MV-4-11 (cell line): ENCODE measurements around the gene XAF1.
"Not testable (repeated sequence)": the region's sequence is repeated elsewhere in the genome, so short reads cannot be mapped to it uniquely, and the experiment has no call there.

Source experiments
- DNase-seq: peaks from one replicate; lab custom pipeline; 2025; lab: John Stamatoyannopoulos, UW

XAF1 gene

DNA sequence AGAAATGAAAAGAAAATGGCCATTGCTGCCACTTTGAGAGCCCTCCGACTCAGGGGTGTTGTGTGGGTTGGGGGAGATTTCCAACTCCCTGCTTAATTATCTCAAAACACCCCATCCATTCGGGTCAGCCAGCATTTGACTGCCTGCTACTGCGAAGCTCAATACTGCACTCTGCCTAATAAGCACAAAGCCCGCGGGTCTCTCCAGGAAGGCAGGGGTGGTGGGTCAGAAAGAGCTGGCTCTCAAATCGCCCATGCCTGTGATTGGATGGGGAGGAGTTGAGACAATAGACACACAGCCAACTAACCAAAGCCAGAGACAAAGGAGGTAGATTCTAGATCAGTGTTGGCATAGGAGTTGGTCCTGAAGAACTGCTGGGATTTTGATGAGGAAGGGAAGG, 2.3 kb upstream of the XAF1 start:
- DNase-seq, result no peak

DNA sequence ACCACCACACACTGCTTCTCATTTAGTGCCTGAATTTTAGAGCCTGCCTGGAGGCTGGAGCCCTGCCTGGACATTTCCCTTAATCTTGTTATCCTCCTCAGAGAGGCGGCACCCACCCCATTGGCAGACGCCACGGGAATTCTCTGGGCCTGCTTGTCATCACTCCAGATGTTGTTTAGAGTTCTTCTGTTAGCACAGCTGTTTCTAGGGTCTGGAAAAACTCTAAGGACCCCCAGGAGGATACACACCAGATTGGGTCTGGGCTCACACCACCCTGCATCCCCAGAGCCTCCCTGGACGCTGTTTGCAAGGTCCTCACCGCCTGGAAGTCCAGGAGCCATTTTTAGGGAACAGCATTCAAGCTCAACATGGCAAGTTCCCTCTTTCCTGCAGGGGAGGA, 565 bp upstream of the XAF1 start:
- no peak for DNase-seq

DNA sequence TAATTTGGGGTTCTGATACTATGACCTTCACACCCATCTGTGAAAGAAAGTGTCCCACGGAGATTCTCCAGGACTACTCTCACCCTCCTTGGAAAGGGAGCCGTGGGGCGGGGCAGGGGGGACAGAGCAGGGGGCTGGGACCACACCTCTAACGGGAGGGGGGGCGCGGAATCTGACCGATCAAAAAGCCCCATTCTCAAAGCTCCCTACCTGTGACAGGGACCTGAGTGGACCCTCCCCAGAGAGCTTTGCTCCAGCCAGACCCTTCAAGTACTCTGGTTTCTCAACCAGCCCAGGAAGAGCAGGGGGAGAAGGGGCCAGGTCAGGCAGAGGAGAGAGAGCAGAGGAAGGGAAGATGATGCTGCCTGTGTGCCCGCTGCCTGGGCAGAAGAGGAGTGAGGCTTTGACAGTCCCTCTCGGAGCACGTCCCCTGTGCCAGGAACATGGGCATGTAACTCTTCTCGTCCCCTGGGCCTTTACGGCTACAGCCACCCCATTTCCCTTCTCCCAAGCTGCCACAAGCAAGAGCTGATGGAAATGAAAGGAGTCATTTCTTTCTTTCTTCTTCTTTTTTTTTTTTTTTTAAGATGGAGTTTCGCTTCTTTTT, 682 bp downstream of the XAF1 start:
- DNase-seq, result peak; percentile 12

DNA sequence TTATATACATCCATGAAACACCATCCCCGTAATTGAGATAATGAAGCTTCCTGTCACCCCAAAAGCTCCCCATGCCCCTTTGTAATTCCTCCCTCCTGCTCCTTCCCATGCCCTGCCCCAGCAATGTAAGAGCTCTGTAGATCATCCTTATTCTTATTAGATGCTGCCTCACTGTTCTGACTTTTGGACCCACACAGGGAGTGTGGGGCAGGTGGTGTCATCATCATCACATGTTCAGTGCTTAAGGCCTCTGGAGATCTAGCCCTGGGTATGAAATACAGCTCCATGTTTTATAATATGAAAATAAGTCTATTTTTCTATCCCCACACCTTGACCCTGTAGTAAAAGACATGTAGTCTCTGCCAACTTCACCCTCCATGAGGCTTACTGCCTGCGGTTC, 1.9 kb downstream of the XAF1 start:
- no peak for DNase-seq

DNA sequence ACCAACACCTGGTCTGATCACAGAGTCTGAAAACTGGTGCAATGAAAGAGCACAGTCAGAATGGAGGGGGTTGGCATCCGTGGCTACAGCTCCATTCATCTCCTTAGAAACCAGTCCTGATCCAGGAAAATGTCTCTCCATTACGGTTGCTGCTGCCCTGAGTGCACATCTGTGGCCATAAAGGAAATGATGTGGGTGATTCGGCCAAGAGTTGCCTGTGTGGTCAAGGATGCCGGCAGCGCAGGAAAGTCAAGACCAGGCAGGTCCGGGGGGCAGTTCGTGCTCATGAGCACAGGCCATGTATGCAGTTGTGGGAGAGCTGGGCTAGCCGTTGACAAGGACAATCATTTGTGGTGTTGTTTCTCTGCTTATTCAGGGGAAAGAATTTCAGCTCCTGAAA, 5.9 kb downstream of the XAF1 start:
- no peak for DNase-seq

DNA sequence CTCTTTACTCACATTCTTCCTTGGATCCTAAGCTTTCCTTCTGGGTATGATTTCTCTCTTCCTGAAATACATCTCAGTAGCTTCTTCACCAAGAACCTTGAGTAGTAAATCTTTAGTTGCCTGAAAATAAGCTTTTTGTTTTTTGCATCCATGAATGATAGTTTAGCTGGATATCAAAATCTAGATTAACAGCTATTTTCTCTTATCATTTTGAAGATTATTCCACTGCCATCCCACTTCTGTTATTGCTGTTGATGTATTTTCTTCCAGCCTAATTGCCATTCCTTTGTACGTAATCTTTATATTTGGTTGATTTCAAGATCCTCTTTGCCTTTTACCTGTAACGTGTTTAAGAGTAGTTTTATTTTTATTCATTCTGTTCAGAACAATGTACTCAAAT, 12.6 kb downstream of the XAF1 start:
- no peak for DNase-seq

DNA sequence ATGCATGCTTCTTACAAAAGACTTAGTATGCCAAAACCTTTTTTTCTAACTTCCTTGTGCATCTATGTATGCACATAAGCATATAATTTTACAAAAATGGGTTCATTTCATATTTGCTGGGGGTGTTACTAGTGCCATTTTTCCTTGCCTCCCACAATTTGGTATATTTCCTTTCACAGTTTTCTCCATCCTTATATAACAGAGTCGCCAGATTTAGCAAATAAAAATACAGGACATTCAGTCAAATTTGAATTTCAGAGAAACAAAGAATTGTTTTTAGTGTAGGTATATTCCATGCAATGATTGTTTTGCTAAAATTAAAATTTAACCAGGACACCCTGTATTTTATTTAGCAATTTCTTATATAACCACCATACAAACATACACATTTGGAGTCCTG, 16.2 kb downstream of the XAF1 start:
- DNase-seq, result no peak

DNA sequence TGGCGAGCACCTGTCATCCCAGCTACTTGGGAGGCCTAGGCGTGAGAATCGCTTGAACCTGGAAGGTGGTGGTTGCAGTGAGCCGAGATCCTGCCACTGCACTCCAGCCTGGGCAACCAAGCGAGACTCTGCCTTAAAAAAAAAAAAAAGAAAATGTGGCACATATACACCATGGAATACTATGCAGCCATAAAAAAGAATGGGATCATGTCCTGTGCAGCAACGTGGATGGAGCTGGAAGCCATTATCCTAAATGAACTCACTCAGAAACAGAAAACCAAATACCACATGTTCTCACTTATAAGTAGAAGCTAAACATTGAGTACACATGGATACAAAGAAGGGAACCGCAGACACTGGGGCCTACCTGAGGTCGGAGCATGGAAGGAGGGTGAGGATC, 19.1 kb downstream of the XAF1 start:
- DNase-seq, result not testable (repeated sequence)

DNA sequence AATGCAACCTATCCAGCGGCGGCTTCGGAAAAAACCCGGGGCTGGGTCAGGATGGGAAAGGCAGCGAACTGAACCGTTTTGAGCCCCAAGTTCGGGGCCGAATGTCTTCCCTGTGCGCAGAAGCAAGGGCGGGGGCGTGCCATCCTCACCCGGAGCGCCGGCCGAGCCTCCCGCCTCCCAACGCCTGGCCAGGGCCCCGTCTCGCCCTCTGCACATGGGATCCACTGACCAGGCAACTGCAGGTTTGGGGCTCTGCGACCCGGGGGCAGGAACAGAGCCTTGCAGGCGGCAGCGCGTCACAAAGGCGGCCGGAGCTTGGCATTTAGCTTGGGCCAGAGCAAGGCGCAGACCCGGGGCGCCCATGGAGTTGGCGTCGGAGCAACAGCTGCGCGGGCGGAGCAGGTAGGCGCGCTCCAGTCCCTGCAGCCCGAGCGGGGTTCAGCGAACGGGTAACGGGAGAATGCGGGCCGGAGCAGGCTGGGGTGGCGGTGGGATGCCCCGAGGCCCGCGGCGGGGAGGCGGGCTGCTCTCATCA, 20.1 kb downstream of the XAF1 start, which contains the start of gene FBXO39:
TSS of gene FBXO39 (plus strand) at position 345 of the 535 bp plus-strand sequence. CDS start 3,654 bp downstream, outside the sequence.
- no peak for DNase-seq

DNA sequence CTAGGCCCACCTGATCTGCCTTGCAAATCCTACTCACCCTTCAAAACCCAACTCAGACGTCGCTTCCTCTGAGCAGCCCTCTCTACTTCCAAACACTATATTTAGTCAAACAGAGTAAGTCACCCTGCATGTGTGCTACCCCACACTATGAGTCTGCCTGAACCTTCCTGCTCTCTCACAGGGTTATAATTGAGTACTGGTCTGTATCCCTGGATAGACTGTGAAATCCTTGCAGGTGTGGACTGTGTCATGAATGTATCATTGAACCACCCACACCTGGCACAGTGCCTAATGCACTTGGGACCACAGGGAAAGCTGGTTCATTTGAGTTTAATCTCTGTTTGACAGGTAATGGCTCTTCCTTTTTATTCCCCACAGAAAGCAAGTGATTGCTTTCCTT, 23.6 kb downstream of the XAF1 start:
- DNase-seq, result no peak

DNA sequence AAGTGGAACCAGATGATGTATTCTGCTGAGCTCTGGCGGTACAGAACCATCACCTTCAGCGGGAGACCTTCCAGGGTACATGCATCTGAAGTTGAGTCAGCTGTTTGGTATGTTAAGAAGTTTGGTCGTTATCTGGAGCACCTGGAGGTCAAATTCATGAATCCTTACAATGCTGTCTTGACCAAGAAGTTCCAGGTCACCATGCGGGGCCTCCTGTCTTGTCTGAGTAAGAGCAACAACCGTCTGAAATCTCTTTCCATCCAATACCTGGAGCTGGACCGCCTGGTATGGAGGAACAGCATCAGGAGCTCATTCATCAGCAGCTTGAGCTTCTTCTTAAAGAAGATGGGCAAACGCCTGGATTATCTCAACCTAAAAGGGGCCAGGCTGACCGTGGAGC, 24.2 kb downstream of the XAF1 start:
- DNase-seq, result no peak

DNA sequence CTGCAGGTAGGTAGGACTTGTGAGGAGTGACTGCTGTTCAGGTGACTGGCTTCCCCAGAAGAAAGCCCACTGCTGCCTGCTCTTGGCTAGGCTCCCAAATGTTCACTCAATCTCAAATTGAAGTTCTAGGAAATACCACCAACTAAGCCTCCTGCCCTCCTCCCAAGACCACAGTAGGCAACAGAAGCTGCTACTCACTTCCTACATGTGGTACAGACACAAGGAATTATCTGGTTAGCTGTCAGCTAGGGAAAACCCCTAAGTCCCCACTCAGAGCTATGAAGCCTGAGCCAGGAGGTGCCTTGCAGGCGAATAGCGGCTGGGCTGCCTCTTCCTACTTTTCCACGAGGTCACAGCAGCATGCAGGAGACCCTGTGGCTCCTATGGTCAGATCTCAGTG, 25.0 kb downstream of the XAF1 start:
- peak; percentile 94 for DNase-seq

DNA sequence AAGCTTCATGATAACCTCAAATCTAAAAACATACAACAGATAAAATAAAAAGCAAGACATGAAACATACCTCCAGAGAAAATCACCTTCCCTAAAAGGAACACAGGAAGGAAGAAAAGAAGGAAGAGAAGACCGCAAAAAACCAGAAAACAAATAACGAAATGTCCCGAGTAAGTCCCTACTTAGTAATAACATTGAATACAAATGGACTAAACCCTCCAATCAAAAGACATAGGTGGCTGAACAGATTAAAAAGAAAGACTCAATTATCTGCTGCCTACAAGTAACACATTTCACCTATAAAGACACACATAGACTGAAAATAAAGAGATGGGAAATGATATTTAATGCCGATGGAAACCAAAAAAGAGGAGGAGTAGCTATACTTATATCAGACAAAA, 26.4 kb downstream of the XAF1 start:
- no peak for DNase-seq

DNA sequence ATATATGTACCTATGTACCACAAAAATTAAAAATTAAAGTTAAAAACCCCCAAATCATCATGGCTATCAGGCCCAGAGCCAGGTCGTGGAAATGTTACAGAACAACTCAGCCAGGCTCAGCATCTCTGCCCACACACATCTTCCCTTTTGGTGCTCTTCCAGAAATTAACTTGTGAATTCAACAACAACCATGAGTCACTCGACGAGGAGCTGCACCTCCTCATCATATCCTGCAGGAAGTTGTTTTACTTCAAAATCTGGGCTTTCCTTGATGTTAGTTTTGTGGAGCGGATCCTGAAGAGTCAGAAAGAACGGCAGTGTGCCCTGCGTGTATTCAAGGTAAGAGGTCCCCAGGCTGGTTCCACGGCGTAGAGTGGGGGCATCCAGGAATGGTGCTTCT, 30.8 kb downstream of the XAF1 start:
- DNase-seq, result no peak

DNA sequence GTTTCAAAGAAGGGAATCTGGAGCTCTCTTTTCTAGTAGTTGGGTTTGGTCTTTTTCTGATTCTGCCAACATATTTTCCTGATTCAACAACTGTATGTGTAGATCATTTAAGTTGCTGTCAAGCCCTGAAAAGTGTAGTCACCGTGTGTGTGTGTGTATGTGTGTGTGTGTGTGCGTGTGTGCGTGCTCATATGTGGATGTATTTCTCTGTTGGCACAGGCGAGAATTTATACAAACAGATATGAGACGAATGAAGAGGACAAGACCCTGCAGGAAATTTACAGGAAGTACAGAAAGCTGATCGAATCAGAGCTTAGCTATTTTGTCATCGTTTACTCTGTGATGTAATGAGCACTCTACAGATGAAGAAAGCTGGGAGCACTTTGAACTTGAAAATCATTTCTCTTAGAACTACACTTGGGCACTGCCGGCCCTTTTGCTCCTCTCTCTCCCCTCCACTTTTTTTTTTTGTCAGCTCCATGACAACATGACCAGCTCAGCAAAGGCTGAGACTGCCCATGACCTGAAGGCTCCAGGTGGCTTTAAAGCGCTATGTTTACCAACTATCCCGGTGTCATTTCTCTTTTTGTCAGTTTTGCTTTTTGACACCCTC, 31.3 kb downstream of the XAF1 start:
- DNase-seq, result no peak

DNA sequence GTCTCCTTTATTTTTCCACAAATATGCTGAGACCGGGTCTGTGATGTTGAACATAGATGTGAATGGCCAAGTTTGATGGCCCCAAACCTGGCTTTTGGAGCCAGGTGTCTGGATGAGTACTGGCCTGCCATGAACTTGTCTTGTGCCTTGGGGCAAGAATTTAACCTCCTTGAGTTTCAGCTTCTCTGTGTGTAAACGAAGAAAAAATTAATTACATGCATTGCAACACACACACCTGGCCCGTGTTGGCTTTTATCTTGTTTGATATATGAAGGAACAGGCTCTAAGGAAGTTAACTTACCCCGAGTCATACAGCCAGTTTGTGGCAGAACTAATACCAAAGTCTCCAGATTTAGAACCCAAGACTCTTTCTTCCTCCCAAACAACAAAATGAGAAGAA, 33.3 kb downstream of the XAF1 start:
- DNase-seq, result no peak

DNA sequence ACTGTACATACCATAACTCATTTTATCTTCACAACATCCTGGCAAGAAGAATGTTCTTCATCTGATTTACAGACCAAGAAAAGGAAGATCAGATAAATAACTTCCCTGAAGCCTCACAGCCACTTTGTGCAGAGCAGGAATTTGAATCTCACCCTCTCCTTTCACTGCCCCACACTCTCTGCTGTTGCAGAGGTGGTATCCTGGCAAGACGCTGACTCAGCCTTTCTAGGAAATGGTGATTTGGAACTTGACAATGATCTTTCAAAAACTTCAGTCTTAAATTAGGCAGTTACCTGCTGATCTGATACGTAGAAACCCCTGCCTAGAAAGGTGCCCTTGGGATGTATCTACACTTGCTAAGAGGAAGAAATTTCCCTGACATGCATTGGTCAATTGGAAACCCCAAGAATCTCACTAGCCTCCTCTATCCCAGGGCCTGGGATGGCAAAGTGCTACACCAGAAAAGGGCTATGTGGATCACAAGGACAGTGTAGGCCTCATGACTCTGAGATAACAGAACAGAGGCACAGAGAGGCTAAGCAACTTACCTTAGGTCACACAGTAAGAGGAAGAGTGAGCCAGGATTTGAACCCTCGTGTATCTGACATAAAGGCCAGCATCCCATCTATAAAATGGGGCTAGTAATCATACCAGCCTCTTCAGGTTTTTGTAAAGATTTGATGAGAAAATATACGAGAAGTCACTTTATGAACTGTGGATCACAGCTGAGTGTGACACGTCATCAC, 38.1 kb downstream of the XAF1 start:
- no peak for DNase-seq

DNA sequence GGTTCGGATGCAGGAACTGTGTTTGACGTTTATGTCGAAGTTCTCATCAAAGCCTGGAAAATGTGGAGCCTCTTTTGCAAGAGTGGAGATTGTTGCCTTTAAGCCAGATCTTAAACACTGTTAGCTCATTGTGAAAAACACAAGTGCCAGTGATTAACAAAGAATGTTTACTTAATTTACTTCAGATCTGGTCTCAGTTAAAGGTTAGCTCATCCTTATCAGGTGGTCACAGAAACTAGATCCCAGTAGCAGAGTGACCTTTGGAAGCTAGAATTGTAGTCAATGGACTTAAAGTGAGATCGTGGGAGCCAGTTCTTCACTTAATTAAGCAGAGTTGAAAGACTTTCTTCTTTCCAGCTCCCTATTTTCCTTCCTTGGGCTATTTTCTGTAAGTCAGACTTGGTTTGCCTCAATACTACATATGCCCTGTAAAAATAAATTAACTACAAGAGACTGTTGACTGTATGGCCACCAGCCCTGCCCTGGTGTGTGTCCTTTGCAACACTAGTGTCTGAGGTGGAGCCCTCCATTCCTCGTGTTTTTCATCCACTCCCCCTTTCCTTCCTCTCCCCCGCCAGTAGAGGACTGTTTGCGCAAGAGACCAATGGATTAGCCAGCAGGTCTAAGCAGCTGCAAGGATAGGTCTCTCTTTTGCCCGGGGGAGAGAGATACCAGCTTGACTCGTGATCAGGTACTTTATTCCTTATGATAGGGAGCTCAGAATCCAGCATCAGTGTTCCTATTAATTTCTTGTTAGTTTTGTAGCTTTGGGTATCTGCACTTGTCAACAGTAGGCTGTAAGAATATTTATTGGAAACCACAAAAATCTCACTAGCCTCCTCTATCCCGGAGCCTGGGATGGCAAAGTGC, 40.4 kb downstream of the XAF1 start:
- DNase-seq, result peak; percentile 60

DNA sequence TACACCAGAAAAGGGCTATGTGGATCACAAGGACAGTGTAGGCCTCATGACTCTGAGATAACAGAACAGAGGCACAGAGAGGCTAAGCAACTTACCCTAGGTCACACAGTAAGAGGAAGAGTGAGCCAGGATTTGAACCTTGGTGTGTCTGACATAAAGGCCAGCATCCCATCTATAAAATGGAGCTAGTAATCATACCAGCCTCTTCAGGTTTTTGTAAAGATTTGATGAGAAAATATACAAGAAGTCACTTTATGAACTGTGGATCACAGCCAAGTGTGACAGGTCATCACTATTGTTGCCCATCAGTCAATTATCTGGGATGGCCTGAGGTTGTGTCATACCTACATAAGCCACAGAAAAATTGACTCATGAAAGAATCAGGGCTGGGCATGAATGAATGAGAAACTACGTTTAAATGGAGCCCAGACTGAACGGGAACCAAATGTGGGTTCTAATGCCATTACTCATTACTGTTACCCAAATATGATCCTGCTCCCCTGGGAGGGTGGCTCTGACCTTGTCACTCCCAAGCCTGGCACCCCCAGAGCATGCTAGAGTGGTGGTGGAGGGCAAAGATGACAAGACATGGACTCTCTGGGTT, 41.1 kb downstream of the XAF1 start:
- DNase-seq, result peak; percentile 17

DNA sequence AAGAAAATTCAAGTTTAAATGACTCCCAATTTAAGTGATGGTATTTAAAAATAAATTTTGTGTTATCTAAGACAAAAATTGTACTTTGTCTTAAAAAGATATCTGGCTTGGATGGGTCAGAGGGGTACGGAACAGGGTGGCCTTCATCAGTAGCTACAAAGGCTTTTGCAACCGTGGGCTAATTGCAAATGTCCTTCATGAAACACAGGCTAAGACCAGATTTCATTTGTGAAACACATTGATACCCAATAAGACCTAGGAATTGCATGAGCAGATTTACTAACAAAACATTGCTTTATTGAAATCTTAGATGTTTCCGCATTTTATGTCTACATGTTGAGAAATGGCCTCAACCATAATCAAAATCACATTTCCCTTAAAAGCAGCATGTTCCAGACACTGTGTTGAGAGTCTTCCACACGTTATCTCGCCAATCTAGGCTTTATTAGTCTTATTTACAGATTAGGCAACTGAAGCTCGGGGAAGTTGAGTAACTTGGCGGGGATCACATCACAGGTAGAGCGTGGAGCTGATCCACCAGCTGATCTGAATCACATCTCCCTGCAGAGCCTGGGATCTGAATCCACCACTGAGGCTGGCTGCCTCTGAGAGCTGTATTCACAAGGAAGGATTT, 42.0 kb downstream of the XAF1 start:
- no peak for DNase-seq

DNA sequence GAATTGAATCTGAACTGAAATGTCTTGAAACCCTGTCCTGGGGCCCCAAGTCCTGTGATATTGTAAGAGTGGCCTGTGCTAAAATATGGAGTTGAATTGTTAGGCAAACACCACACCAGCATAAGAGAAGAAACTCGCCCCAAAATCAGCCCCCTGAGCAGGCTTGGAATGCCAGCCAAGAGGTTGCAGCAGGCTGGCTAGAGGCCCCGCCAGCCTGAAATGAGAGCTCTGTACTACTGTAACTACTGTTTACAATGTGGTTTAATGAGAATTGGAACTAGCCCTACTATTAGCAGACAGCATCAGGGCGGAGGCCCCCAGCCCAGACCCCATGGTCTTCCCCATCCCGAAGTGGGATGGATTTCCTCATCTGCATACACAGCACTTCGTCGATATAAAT, 43.9 kb downstream of the XAF1 start:
- DNase-seq, result no peak
